Measurements from ENCODE around the gene KCNJ10.

DNA sequence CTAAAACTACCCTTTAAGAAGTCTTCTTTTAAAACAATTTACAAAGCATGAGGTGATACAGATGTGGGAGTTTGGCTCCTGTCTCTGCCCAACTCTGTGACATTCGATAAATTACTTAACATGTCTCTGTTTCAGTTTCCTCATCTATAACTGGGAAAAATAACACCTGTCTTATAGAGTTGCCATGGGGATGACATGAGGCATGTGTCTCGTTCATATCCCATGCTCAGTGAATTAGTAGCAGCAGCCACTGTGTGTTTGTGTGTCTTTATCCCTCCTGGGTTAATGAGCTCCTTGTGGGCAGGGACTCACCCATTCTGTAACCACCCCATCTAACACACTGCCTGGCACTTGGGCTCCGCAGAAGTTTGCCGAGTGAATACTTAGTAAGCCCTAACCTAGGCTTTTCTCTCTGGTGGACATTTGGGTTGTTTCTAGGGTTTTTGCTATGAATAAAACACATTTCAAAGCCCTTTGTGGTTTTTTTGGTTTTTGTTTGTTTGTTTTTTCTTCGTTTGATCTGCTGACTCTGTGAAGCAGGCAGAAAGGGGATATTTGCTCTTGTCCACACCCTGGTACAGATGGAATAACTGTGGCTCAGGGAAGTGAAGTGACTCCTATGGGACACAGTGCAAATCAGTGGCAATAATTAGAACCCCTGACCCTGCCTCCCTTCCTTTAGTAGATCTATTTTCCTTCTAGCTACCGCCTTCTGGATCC is 10.6 kb upstream of the KCNJ10 start:
- no peak for TF ChIP-seq CTCF (IDR thresholded peaks at IDR 0.05; ENCODE audit: borderline replicate concordance, extremely low read depth, low read length, poor library complexity, severe bottlenecking)
- TF ChIP-seq EZH2 (IDR thresholded peaks at IDR 0.05; ENCODE audit: borderline replicate concordance, low read depth, low read length, severe bottlenecking), result no peak
